Measurements from ENCODE around the gene AIF1L. TPM values are rescaled to one million over a fixed set of nuclear protein-coding genes. Genes with fewer than 3 reads are reported as not detected.

The AIF1L gene
- total and polyA plus RNA-seq, 2 experiments from 2014 or later: 4.2 to 6.0 TPM

DNA sequence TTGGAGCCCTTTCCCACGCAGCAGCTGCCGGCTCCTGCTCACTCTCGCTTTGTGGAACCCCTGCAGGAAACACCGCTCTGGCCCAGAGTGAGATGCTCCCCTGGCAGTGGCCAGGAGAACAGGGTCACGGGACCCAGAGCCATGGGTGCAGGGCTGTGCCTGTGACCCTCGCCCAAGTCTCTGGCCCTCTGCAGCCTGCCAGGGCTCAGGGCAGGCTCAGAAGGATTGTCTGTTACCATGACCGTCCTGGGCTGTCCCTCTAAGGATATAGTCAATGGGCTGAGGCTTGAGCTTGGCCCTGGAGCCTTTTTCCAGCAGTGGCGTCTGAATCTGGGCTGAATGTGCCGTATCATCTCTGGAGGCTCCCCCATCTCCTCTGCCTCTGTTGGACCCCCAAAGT is 28.7 kb upstream of the AIF1L start:
- Histone ChIP-seq H3K4me1 (ENCODE audit: insufficient read depth) (no peaks in the 10 kb centered on the region), H2AFZ (no peak overlapping the region)

GRCh38 chr9:131068076-131068816 is 28.1 kb upstream of the AIF1L start:
- Histone ChIP-seq H3K4me1 (ENCODE audit: insufficient read depth) (no peaks in the 10 kb centered on the region), H3K27ac (no peak overlapping the region), H3K79me2 (no peaks in the 10 kb centered on the region), H3K4me2 (no peak overlapping the region), H3K9me3 (ENCODE audit: low read depth) (no peaks in the 10 kb centered on the region), H2AFZ (no peak overlapping the region), H3K27me3 (no peaks in the 10 kb centered on the region), H4K20me1 (ENCODE audit: insufficient read depth, poor library complexity, severe bottlenecking) (no peaks in the 10 kb centered on the region), H3K36me3 (replicated peaks; ENCODE audit: insufficient read depth, low read depth) (no peaks in the 10 kb centered on the region), H3K9me2 (replicated peaks; ENCODE audit: insufficient read depth) (no peaks in the 10 kb centered on the region), H3K4me3 (no peak overlapping the region)
- no peak for DNase-seq (ENCODE audit: low spot score)
- 82% methylated on average over 13 of the region's 14 CpGs for WGBS (ENCODE audit: low lambda C conversion rate, missing lambda C conversion rate)
- TF ChIP-seq EZH2phosphoT487 (IDR thresholded peaks at IDR 0.05; ENCODE audit: low read depth, severe bottlenecking, unreplicated experiment): no peak
- TF ChIP-seq CTCF (IDR thresholded peaks at IDR 0.05; ENCODE audit: poor library complexity): no peak

More for the DNA sequence above, 28.7 kb upstream of the AIF1L start:
- DNase-seq (ENCODE audit: low spot score): no peak
- no peak overlapping the region for H3K4me2 ChIP-seq
- no peaks in the 10 kb centered on the region for H3K27me3 ChIP-seq
- H4K20me1 ChIP-seq (ENCODE audit: insufficient read depth, poor library complexity, severe bottlenecking): no peaks in the 10 kb centered on the region
- H3K36me3 ChIP-seq (replicated peaks; ENCODE audit: insufficient read depth, low read depth): no peaks in the 10 kb centered on the region
- WGBS (ENCODE audit: low lambda C conversion rate, missing lambda C conversion rate): 75% methylated on average over 9 of the region's 9 CpGs
- no peaks in the 10 kb centered on the region for H3K9me3 ChIP-seq (ENCODE audit: low read depth)
- H3K79me2 ChIP-seq: no peaks in the 10 kb centered on the region
- H3K9me2 ChIP-seq (replicated peaks; ENCODE audit: insufficient read depth): no peaks in the 10 kb centered on the region
- no peak overlapping the region for H3K4me3 ChIP-seq
- TF ChIP-seq EZH2 (IDR thresholded peaks at IDR 0.05; ENCODE audit: borderline replicate concordance): no peak
- no peak for TF ChIP-seq CTCF (IDR thresholded peaks at IDR 0.05; ENCODE audit: poor library complexity)
- no peak overlapping the region for H3K27ac ChIP-seq

GRCh38 chr9:131069699-131070098 is 26.6 kb upstream of the AIF1L start:
- no peak overlapping the region for H3K4me3 ChIP-seq
- H3K27ac ChIP-seq: no peak overlapping the region
- H3K9me2 ChIP-seq (replicated peaks; ENCODE audit: insufficient read depth): no peaks in the 10 kb centered on the region
- no peaks in the 10 kb centered on the region for H4K20me1 ChIP-seq (ENCODE audit: insufficient read depth, poor library complexity, severe bottlenecking)
- no peaks in the 10 kb centered on the region for H3K4me1 ChIP-seq (ENCODE audit: insufficient read depth)
- no peak overlapping the region for H2AFZ ChIP-seq
- H3K9me3 ChIP-seq (ENCODE audit: low read depth): no peaks in the 10 kb centered on the region
- 95% methylated on average over 15 of the region's 15 CpGs for WGBS (ENCODE audit: low lambda C conversion rate, missing lambda C conversion rate)
- no peak overlapping the region for H3K4me2 ChIP-seq
- no peaks in the 10 kb centered on the region for H3K79me2 ChIP-seq
- H3K36me3 ChIP-seq (replicated peaks; ENCODE audit: insufficient read depth, low read depth): no peaks in the 10 kb centered on the region
- H3K27me3 ChIP-seq: no peaks in the 10 kb centered on the region
- DNase-seq (ENCODE audit: low spot score): no peak
- TF ChIP-seq EZH2 (IDR thresholded peaks at IDR 0.05; ENCODE audit: borderline replicate concordance) (no peak), CTCF (IDR thresholded peaks at IDR 0.05; ENCODE audit: poor library complexity) (no peak), EZH2phosphoT487 (IDR thresholded peaks at IDR 0.05; ENCODE audit: low read depth, severe bottlenecking, unreplicated experiment) (no peak)
